ENCODE results near the gene ZDHHC8. TPM values are rescaled to one million over a fixed set of nuclear protein-coding genes. Genes with fewer than 3 reads are reported as not detected.

Gene ZDHHC8
- total RNA-seq, 1 experiment from 2014 or later: 51.7 TPM

- WGBS (ENCODE audit: extremely low coverage, insufficient read length, low lambda C conversion rate): no CpG with 5 or more reads among the region's 10 CpGs
Observed at GRCh38 chr22:20172141-20172613, 40.6 kb downstream of the ZDHHC8 start.

More at GRCh38 chr22:20172141-20172613, 40.6 kb downstream of the ZDHHC8 start:
- Mint-ChIP-seq H3K4me3 (no peak overlapping the region), H3K27me3 (ENCODE audit: low read depth) (no peaks in the 10 kb centered on the region; the same call in 1 of the 2 replicates), H3K9me3 (no peaks in the 10 kb centered on the region; a peak in 1 of 5 replicates), H3K27ac (no peak overlapping the region), H3K4me1 (peaks cover under 1 to 19% of the 10 kb centered on the region in 2 experiments; a peak in 2 of 4 replicates), H3K36me3 (ENCODE audit: insufficient read depth in 1 of 3, low read depth in 3 of 3) (no peaks in the 10 kb centered on the region)
- H2BK12ac ChIP-seq (ENCODE audit: insufficient read length, low read depth, low read length): no peak overlapping the region
- H4K5ac ChIP-seq (ENCODE audit: insufficient read length, low read depth, low read length): no peak overlapping the region
- H4K8ac ChIP-seq (replicated peaks; ENCODE audit: insufficient read length, low read depth, low read length): no peak overlapping the region
- no peak overlapping the region for H2AFZ ChIP-seq (ENCODE audit: low read length)
- H3K27ac ChIP-seq (ENCODE audit: insufficient read length, low read depth, low read length): no peak overlapping the region
- H3K23ac ChIP-seq (ENCODE audit: insufficient read length, low read depth, low read length): no peak overlapping the region
- no peak overlapping the region for H3K56ac ChIP-seq (ENCODE audit: insufficient read length, low read depth, low read length)
- TF ChIP-seq CTCF (conservative IDR thresholded peaks at IDR 0.05): no peak
- H2BK5ac ChIP-seq (ENCODE audit: insufficient read length, low read length): no peak overlapping the region
- no peak overlapping the region for H2BK120ac ChIP-seq (ENCODE audit: low read depth, low read length, poor library complexity, severe bottlenecking)
- H3T11ph ChIP-seq (ENCODE audit: low read length): no peak overlapping the region
- no peaks in the 10 kb centered on the region for H3K9me3 ChIP-seq (ENCODE audit: control insufficient read depth, low read depth, low read length)
- H3K79me1 ChIP-seq (ENCODE audit: insufficient read depth, low read depth, low read length, poor library complexity, severe bottlenecking): no peaks in the 10 kb centered on the region
- no peak overlapping the region for H2BK20ac ChIP-seq (ENCODE audit: low read depth, low read length, poor library complexity, severe bottlenecking)
- no peaks in the 10 kb centered on the region for H3K4me1 ChIP-seq (ENCODE audit: insufficient read depth, low read length)
- no peak overlapping the region for H3K9ac ChIP-seq (ENCODE audit: extremely low read depth, insufficient read length, low read length)
- H3K4me2 ChIP-seq (ENCODE audit: insufficient read depth, insufficient read length, low read length): no peak overlapping the region
- H3K23me2 ChIP-seq (ENCODE audit: insufficient read length, low read depth, low read length, poor library complexity, severe bottlenecking): no peaks in the 10 kb centered on the region
- H3K79me2 ChIP-seq (ENCODE audit: insufficient read depth, low read length): no peaks in the 10 kb centered on the region
- H3K4ac ChIP-seq (ENCODE audit: low read depth, low read length): no peak overlapping the region
- H2AK5ac ChIP-seq (ENCODE audit: insufficient read length, low read length): no peak overlapping the region
- no peak for DNase-seq
- H3K18ac ChIP-seq (ENCODE audit: insufficient read length, low read depth, low read length): no peak overlapping the region
- H4K20me1 ChIP-seq (ENCODE audit: control insufficient read depth, insufficient read depth, insufficient read length): no peaks in the 10 kb centered on the region
- no peak overlapping the region for H3K14ac ChIP-seq (ENCODE audit: insufficient read depth, low read length)
- H3K27me3 ChIP-seq (ENCODE audit: insufficient read depth, low read length): no peaks in the 10 kb centered on the region
- no peak overlapping the region for H4K91ac ChIP-seq (ENCODE audit: insufficient read length, low read depth, low read length)
- no peak overlapping the region for H2BK15ac ChIP-seq (ENCODE audit: low read depth, low read length)
